Stimulated activated CD4-positive, alpha-beta T cell treated with anti-CD3 and anti-CD28 coated beads, Interleukin-4, amount 100 ng/mL, for 48 hours (primary cell): Measurements from ENCODE around the gene CEP131.

Experiments used
- DNase-seq, 2 donors: peaks; one replicate each; pipeline ENCODE4 v3.0.0-alpha.2; 2020; ENCODE audit warnings: low read depth in 2 of 2

Gene CEP131

DNA sequence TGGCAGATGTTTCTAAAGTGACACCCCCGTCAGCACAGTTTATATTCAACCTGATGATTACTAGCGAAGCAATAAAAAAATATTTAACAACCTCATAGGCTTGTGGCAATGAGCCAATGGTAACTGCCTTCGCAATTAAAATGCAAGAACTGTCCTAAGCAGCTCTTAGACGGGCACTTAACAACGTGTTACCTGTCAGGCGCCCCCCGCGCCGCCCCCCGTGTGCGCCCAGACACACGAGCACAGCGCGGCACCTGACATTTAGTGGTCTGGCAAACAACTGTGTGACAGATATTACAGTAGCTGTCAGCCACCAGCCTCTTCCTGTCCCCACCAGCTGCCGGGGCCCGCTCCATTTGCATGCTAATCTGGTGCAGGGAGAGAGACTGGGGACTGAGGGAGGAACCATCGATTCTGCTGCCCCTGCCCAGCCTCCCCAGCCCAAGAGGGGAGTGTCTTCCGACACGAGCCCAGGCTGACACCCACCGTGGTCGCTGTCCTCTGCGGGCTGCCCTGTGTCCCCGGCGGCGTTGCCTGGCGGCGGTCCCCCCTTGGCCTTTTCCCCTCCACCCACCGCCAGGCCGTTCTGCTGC is 29.0 kb upstream of the CEP131 start:
- no peak for DNase-seq

DNA sequence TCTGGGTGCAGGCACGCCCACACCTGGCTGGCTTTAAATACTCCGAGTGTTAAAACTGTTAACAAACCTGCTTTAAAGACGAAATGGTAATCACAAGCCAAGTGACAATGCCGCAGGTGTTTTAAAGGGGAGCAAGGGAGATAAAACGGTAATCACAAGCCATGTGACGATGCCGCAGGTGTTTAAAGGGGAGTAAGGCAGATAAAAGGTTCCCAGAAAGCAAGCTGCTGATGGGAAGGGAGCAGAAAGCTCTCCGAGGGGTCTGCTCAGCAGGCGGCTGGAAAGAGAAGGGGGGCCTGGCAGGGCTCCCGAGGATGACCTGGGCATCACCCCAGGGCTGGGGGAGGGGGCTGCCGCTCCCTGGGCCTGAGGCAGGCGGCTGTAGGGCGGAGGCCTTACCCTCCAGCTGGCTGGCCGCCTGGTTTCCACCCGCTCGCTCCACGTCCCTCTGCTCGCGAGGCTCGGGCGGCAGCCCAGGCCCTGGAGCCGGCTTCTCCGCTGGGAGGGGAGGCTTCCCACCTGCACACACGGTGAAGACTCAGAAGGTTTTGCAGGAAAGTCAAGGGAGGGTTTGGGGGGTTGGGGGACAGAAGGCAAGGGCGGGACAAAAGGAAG is 28.4 kb upstream of the CEP131 start:
- DNase-seq: no peak

GRCh38 chr17:81250286-81251093 is 27.7 kb upstream of the CEP131 start:
- no peak for DNase-seq

GRCh38 chr17:81249223-81250040 is 26.7 kb upstream of the CEP131 start:
- DNase-seq: no peak

- DNase-seq: no peak
Measured at GRCh38 chr17:81248649-81249048, 25.9 kb upstream of the CEP131 start.

GRCh38 chr17:81247339-81247990 is 24.7 kb upstream of the CEP131 start:
- no peak for DNase-seq

- DNase-seq: no peak
Measured at GRCh38 chr17:81246679-81247338, 24.0 kb upstream of the CEP131 start.

DNA sequence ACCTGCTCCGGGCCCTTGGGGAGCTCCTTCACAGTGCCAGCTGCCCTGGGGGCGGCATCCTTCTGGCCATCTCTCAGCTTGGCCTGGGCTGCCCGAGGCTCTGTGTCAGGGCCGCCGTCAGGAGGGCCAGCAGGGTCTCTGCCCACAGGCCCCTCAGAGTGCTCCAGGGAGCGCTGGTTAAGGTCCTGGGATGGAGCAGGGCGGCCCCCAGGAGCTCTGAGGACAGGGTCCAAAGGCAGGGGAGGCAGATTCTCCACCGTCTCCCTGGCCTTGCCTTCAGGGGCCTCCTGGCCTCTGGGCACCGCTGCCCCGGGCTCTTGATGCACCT is 23.5 kb upstream of the CEP131 start:
- DNase-seq: no peak

DNA sequence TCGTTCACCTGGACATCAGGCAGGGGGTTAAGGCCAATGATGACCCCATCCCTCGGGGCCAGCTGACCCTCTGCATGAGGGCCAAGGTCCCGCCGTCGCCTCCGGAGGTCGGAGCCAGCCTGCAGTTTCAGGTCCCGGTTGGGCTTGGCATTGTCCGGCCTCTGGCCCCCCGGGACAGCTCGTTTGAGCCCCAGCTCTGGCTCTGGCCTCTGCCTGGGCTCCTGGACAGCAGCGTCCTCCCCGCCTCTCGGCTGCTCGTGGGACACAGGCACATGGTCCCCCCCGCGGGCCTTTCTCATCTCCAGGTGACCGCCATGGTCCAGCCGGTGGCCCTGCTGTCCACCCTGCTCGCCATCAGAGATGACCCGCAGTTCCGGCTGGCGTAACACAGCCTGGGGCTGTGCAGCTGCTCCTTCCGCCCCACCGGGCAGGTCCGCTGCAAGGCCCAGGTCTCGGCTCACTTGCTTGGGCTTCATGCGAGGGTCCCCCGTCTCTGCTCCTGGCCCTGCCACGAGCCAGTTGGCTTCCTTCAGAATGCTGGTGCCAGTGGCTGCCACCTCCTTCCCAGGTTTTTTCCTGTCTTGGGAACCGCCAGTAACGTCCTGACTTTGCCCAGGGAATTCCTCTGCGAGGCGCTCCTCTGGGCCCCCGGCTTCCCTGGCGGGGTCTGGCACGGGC is 23.0 kb upstream of the CEP131 start:
- no peak for DNase-seq

- no peak for DNase-seq
Measured at GRCh38 chr17:81245024-81245664, 22.4 kb upstream of the CEP131 start.

DNA sequence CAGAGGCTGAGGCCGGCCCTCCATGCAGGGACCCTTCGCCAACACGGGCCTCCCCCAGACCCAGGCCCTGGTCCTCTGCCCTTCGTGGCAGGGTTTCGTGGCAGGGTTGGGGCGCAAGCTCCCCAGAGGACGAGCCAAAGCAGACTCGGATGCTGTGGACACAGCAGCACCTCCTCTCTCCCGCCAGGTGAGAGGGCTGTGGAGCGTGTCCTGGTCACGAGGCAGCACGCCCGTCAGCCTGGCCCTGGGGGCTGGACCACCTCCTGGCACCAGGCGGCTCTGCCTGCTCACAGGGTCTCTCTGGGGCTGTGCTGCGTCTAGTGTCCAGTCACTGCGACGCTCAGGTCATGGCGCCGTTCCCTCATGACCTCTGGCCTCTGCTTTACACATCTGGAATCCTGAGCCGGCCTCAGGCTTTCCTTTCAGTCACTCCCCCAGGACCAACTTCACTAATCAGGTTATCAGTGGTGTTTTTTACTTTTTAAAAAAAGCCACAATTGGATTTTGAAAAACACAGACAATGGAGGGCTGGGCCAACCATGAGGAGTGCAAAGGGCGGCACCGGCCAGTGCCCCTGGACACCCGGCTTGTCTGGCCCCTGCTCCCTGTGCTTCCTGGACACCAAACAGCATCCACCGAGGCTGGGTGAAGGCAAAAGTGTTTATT is 21.7 kb upstream of the CEP131 start:
- no peak for DNase-seq

GRCh38 chr17:81243333-81243664 is 20.5 kb upstream of the CEP131 start:
- DNase-seq: no peak

DNA sequence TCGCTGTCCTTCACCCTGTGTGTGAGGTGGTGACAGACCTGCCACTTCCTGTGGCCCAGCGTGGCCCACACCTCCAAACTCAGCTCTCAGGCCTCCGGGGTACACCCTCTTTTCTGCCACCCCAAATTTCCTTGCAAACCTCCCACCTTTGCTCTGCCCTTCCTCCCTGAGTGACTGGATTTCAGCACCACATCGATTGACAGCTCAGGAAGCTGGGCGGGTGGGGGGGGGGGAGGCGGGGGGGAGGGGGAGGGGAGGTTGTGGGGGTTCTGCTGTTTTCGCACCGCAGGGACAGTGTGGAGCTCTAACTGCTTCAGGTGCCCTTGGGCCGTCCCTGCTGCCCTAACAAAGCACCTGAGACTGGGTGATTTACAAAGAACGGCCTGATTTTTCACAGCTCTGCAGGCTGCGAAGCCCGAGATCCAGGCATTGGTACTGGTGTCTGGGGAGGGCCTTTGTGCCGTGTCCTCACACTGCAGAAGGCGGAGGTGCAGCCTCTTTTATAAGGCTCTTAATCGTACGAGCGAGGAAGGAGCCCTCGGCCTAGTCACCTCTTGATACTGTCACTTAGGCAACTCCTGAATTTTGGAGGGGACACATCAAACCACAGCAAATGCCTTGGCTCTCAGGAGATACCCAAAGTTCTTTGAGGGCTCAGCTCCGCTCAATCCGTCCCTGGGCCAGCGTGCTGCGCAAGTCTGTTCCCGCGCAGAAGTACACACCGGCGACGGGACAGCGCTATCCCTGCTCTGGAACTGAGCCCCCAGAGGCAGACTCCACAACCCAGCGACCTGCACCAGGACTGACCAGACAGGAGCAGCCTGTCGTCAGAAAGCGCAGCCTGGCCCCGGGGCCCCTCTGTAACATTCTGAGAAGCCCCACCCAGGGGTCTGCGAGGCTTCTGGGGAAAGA is 19.9 kb upstream of the CEP131 start:
- no peak for DNase-seq

DNA sequence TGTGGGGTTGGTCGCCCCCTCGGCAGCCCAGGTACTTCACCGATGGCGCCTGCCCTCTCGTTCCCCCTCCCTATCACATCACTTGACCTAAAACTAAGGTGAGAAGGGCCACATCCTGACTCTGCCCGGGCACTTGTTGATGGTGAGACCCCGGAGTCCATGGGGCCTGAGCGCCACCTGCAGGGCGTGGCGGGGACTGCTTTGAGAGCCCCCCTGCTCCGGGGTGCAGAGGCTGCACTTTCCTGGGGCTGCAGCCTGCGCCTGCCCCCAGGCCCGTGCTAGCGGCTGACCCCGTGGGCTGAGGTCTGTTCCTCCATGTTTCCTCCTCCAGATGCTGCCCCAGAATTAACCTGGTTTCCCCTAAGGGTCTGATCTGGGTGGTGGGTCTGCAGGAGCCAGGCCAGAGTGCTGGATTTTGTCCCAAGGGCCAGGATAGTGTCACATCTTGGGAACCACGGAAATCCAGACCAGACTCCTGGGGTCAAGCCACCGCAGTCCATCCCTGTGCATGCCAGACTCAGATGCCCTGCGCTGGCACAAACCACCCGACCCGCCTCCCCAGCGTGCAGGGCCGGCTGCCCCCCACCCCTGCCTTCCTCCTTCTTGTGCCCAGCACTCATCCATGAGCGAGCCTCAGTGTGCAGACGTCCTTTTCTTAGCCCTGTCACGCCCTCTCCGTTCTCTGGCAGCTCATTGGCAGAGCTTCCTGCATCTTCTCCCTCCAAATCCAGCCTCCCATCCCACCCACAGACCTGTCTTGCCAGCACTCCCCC is 19.1 kb upstream of the CEP131 start:
- peak; percentile 47 to 65 for DNase-seq

DNA sequence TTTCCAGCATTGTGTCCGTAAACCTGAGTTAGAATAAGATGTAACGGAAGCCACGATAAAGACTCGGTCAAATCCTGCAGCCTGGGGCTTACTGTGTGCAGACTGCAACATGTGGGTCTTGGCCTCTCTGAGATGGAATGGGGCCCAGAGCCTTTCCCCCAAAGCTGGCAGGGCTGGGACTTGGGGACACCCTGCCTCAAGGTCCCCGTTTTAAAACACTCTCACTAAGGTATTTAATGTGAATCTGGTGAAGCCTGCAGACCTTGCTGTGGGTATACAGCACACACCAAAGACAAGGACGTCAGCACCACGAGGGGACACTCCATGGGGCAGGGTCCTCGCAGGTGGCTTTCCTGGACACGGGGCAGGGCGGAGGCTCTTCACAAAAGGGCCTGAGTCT is 18.4 kb upstream of the CEP131 start:
- DNase-seq: no peak

DNA sequence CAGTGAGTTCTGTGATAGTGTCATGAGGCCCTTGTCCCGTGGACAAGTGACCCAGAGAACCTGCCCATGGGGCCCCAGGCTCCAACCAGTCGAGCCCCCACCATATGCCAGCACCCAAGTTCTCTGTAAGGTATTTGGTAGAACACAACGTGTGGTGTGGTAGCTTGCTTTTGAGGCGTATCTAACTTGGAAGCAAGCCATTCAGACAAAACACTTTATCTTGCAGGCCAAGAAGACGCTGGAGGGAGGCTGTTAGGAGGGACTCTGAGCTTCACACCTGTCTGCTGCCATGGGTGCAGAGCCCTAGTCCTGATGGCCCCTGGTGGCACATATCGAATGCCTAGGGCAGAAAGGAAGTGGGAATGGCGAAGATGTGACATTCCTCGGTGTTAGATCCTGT is 18.0 kb upstream of the CEP131 start:
- DNase-seq: no peak

DNA sequence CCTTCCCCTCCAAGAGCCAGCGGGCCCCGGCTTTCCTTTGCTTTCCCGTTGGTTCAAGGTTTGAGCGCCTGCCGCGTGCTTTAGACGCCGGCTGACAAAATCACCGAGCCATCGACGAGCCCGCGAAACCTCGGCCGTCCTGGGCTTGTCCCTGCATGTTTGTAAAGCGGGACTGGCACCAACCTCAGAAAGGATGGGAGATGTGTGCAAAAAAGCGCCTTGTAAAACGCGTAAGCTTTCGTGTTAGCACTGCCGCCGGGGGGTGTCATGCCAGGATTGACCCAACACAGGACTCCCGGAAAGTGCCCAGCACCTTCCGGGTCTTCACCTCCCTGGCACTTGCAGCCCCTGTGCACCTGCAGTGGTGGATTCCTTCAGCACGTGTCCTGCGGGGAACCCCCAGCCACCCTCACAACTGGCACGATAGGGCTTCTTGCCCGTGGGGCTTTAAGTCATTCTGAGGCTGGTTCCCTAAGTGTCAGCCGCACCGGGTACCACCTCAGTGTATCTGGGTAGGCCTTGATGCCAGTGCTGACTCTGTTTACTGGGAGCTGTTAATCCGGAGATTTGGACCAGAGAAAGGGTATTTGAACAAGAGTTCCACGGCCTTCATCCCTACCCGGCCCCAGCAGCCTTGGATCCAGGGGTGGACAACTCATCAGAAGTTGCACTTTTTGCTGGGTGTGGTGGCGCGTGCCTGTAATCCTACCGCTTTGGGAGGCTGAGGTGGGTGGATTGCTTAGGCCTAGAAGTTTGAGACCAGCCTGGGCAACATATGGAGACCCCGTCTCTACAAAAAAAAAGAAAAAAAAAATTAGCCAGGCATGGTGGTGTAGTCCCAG is 17.2 kb upstream of the CEP131 start:
- DNase-seq: peak in 1 of 2 donors; percentile 34
